ENCODE results near the gene ACSL4. TPM values are rescaled to one million over a fixed set of nuclear protein-coding genes. Genes with fewer than 3 reads are reported as not detected.
A peak's percentile ranks its signal among the peaks of the same experiment; 100 is the strongest.

ACSL4 gene
- total and polyA plus RNA-seq, 9 of the 15 experiments (the other 6 are each of a cell fraction or from before 2014, with no cell fraction given) = 9.8 to 35.1 (median 25.5) TPM

DNA sequence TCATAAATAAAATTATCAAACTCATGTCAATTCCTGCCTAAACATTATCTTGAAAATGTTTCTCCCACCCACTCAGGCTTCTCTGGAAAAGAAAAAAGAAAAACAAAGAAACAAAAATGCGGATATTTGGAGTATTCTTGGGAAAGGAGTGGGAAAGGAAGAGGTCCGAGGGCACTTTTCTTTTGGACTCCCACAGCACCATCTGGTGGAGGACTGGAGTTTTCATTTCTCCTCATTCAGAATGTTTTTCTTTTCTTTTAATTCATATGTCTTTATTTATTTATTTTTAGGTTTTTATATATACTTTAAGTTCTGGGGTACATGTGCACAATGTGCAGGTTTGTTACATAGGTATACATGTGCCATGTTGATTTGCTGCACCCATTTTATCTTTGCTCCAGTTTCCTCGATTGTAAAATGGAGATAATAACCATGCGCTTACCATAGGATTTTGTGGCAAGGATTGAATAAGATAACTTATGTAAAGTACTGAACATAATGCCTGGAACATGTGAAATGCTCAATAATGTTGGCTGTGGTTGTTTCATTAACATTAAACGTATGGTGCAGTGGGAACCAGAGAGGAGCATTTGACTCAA is 100.1 kb downstream of the ACSL4 start:
- Histone ChIP-seq H3K9me1 (ENCODE audit: control insufficient read depth, insufficient read depth, low read length) (no peaks in the 10 kb centered on the region), H3K27me3 (ENCODE audit: control insufficient read depth in 2 of 2, insufficient read depth in 2 of 2, low read length in 2 of 2) (no peaks in the 10 kb centered on the region), H3K4me1 (replicated peaks in 1 of 2; ENCODE audit: control insufficient read depth in 2 of 2, insufficient read depth in 2 of 2, low read length in 2 of 2) (no peaks in the 10 kb centered on the region), H3K4me2 (ENCODE audit: insufficient read depth, low read length) (no peak overlapping the region), H3K36me3 (ENCODE audit: control insufficient read depth, insufficient read depth, low read length) (no peaks in the 10 kb centered on the region), H3K4me3 (no peak overlapping the region), H3K9ac (ENCODE audit: insufficient read depth in 1 of 2, low read depth in 2 of 2, low read length in 2 of 2) (no peak overlapping the region), H3K9me3 (replicated peaks; ENCODE audit: control insufficient read depth, insufficient read depth, low read depth, low read length) (no peaks in the 10 kb centered on the region), H2AFZ (ENCODE audit: low read depth, low read length) (no peak overlapping the region), H4K20me1 (replicated peaks; ENCODE audit: control insufficient read depth, insufficient read depth, low read length) (no peaks in the 10 kb centered on the region), H3K27ac (ENCODE audit: extremely low read depth, low read depth, low read length) (no peak overlapping the region), H3K79me2 (ENCODE audit: control insufficient read depth, insufficient read depth, low read length) (no peaks in the 10 kb centered on the region)
- DNase-seq (ENCODE audit: extremely low read depth in 1 of 4, low spot score in 3 of 4) = peak; percentile 15 to 36 (median 30)
- ChIA-PET CTCF (ENCODE audit: low intra/inter-chr PET ratio) (interaction anchor here (2.5 kb wide), 1 partner anchor 147 kb away, joined by 29 read pairs; no protein-coding TSS in a partner anchor), POLR2A (no interaction called here)
- in situ Hi-C loops (cut with MboI) = loop anchor here (10.0 kb wide), 1 partner anchor 148 kb away; the partner anchor contains the start of gene GUCY2F
- no TSS peak for BruUV-seq (replicated peaks)
- TF ChIP-seq RAD21 (CRISPR knock-in tag; conservative IDR thresholded peaks at IDR 0.05 in 1 of 2, IDR thresholded peaks at IDR 0.05 in 1 of 2) = peak; percentile 41 to 68
- TF ChIP-seq, protein P1, sequence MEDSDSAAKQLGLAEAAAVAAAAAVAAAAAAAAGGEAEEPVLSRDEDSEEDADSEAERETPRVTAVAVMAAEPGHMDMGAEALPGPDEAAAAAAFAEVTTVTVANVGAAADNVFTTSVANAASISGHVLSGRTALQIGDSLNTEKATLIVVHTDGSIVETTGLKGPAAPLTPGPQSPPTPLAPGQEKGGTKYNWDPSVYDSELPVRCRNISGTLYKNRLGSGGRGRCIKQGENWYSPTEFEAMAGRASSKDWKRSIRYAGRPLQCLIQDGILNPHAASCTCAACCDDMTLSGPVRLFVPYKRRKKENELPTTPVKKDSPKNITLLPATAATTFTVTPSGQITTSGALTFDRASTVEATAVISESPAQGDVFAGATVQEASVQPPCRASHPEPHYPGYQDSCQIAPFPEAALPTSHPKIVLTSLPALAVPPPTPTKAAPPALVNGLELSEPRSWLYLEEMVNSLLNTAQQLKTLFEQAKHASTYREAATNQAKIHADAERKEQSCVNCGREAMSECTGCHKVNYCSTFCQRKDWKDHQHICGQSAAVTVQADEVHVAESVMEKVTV (CRISPR knock-in tag; IDR thresholded peaks at IDR 0.05) = peak; percentile 29; the same call in 1 of the 2 replicates
- TF ChIP-seq, protein P2, sequence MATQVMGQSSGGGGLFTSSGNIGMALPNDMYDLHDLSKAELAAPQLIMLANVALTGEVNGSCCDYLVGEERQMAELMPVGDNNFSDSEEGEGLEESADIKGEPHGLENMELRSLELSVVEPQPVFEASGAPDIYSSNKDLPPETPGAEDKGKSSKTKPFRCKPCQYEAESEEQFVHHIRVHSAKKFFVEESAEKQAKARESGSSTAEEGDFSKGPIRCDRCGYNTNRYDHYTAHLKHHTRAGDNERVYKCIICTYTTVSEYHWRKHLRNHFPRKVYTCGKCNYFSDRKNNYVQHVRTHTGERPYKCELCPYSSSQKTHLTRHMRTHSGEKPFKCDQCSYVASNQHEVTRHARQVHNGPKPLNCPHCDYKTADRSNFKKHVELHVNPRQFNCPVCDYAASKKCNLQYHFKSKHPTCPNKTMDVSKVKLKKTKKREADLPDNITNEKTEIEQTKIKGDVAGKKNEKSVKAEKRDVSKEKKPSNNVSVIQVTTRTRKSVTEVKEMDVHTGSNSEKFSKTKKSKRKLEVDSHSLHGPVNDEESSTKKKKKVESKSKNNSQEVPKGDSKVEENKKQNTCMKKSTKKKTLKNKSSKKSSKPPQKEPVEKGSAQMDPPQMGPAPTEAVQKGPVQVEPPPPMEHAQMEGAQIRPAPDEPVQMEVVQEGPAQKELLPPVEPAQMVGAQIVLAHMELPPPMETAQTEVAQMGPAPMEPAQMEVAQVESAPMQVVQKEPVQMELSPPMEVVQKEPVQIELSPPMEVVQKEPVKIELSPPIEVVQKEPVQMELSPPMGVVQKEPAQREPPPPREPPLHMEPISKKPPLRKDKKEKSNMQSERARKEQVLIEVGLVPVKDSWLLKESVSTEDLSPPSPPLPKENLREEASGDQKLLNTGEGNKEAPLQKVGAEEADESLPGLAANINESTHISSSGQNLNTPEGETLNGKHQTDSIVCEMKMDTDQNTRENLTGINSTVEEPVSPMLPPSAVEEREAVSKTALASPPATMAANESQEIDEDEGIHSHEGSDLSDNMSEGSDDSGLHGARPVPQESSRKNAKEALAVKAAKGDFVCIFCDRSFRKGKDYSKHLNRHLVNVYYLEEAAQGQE (IDR thresholded peaks at IDR 0.05; ENCODE audit: borderline replicate concordance) = peak; percentile 27; the same call in 1 of the 2 replicates
- TF ChIP-seq, protein P2 (CRISPR knock-in tag; IDR thresholded peaks at IDR 0.05; ENCODE audit: low read depth) = no peak
- TF ChIP-seq TARDBP (IDR thresholded peaks at IDR 0.05) = no peak
- TF ChIP-seq, protein P3, sequence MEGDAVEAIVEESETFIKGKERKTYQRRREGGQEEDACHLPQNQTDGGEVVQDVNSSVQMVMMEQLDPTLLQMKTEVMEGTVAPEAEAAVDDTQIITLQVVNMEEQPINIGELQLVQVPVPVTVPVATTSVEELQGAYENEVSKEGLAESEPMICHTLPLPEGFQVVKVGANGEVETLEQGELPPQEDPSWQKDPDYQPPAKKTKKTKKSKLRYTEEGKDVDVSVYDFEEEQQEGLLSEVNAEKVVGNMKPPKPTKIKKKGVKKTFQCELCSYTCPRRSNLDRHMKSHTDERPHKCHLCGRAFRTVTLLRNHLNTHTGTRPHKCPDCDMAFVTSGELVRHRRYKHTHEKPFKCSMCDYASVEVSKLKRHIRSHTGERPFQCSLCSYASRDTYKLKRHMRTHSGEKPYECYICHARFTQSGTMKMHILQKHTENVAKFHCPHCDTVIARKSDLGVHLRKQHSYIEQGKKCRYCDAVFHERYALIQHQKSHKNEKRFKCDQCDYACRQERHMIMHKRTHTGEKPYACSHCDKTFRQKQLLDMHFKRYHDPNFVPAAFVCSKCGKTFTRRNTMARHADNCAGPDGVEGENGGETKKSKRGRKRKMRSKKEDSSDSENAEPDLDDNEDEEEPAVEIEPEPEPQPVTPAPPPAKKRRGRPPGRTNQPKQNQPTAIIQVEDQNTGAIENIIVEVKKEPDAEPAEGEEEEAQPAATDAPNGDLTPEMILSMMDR (IDR thresholded peaks at IDR 0.05 in 2 of 3, conservative IDR thresholded peaks at IDR 0.05 in 1 of 3; ENCODE audit: insufficient read depth in 2 of 3, low read depth in 1 of 3, low read length in 3 of 3) = peak; percentile 44 to 64 (median 60)
- peak; percentile 40; the same call in 1 of the 2 replicates for TF ChIP-seq SMC3 (conservative IDR thresholded peaks at IDR 0.05; ENCODE audit: insufficient read depth, low read depth, low read length)
- TF ChIP-seq MXI1 (IDR thresholded peaks at IDR 0.05; ENCODE audit: low read depth, low read length) = no peak
- intact Hi-C loops (cut with micrococcal nuclease) = loop anchor here (1.0 kb wide), 1 partner anchor 147 kb away; no protein-coding TSS in a partner anchor
- no peak for ATAC-seq
- 21% methylated on average over 5 of the region's 5 CpGs for WGBS (ENCODE audit: insufficient coverage, low coverage, missing lambda C conversion rate)
- FAIRE-seq = no peak
